Testis (tissue), 2 donors: ENCODE results near the gene XKR7.

ENCODE experiments used
- POLR2A ChIP-seq: fragments of 450-650 bp; IDR thresholded peaks from one replicate; pipeline ENCODE4 v1.6.1; 2017; ENCODE audit warnings: antibody characterized with exemption, mild to moderate bottlenecking, moderate library complexity
- TF ChIP-seq, protein P1 (sequence below), 3 experiments: fragments of 450-650 bp in 2 of 3; fragments of 200-600 bp in 1 of 3; sonication (generic) in 1 of 3; IDR thresholded peaks; one replicate each; pipeline ENCODE4 v1.5.1; 2016 to 2019; ENCODE audit warnings: antibody characterized with exemption in 3 of 3, mild to moderate bottlenecking in 2 of 3, moderate library complexity in 1 of 3

DNA sequence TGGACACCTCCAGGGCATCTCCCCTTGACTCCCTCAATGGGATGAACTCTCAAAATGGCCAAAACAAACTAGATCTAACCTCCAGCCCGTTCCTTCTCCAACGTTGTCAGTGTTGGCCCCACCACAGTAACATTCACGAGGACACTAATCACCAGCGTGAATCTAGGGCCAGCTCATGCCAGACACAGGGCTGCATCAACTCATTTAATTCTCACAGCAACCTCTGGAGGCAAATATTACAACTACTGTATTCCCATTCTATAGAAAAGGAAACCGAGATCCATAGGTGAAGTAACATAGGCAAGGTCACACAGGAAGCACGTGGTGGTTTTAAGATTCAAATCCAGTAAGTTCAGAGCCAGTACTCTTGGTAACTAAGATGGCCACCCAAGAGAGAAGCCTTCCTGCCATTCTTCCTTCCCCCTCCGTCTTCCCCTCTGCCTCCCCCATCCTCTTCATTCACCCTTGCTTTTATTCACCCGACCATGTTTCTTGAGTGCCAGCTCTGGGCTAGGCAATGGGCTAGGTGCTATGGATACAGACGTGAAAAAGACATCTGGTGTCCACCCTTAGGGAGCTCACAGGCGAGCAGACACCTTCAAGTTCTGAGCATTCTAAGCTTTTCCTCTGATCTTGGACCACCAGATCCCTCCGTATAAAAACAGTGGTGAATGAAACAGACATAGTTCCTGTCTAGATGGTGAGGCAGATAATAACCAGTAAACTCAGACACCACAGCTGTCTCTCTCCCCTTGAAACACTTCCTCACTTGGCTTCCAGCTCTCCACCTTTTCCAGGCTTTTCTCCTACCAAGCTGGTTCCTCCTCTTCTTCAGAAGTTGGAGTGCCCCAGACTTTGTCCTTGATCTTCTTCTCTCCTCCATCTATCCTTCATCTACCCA is 51.9 kb downstream of the XKR7 start:
- TF ChIP-seq, protein P1, sequence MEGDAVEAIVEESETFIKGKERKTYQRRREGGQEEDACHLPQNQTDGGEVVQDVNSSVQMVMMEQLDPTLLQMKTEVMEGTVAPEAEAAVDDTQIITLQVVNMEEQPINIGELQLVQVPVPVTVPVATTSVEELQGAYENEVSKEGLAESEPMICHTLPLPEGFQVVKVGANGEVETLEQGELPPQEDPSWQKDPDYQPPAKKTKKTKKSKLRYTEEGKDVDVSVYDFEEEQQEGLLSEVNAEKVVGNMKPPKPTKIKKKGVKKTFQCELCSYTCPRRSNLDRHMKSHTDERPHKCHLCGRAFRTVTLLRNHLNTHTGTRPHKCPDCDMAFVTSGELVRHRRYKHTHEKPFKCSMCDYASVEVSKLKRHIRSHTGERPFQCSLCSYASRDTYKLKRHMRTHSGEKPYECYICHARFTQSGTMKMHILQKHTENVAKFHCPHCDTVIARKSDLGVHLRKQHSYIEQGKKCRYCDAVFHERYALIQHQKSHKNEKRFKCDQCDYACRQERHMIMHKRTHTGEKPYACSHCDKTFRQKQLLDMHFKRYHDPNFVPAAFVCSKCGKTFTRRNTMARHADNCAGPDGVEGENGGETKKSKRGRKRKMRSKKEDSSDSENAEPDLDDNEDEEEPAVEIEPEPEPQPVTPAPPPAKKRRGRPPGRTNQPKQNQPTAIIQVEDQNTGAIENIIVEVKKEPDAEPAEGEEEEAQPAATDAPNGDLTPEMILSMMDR (IDR thresholded peaks at IDR 0.05) = no peak
- no peak for TF ChIP-seq POLR2A
